IPS-20b (cell line): ENCODE results near the gene VMP1.
"Not testable (repeated sequence)": the region's sequence is repeated elsewhere in the genome, so short reads cannot be mapped to it uniquely, and the experiment has no call there.

Experiments
- H3K27ac ChIP-seq: one replicate; pipeline ENCODE4 v1.5.1; 2013; ENCODE audit warnings: low read length
- H3K27me3 ChIP-seq: 2 replicates; pipeline ENCODE4 v1.6.1; 2013; ENCODE audit warnings: mild to moderate bottlenecking, low read length, inconsistent platforms; ENCODE audit not compliant: insufficient read depth
- H3K36me3 ChIP-seq: 2 replicates; pipeline ENCODE4 v1.6.1; 2013; ENCODE audit warnings: low read depth, mild to moderate bottlenecking, inconsistent platforms, low read length, moderate library complexity; ENCODE audit not compliant: insufficient read depth
- H3K4me1 ChIP-seq: 2 replicates; pipeline ENCODE4 v1.6.1; 2013; ENCODE audit warnings: mild to moderate bottlenecking, control low read depth, inconsistent platforms, low read length, moderate library complexity; ENCODE audit not compliant: insufficient read depth
- H3K4me3 ChIP-seq: 2 replicates; pipeline ENCODE4 v1.5.1; 2013; ENCODE audit warnings: mild to moderate bottlenecking, low read length, inconsistent platforms
- H3K9ac ChIP-seq: 2 replicates; pipeline ENCODE4 v1.6.1; 2013; ENCODE audit warnings: low read depth, mild to moderate bottlenecking, inconsistent platforms, low read length, moderate library complexity
- H3K9me3 ChIP-seq: 2 replicates; pipeline ENCODE4 v1.6.1; 2013; ENCODE audit warnings: mild to moderate bottlenecking, low read depth, low read length, inconsistent platforms; ENCODE audit not compliant: insufficient read depth

Gene VMP1

DNA sequence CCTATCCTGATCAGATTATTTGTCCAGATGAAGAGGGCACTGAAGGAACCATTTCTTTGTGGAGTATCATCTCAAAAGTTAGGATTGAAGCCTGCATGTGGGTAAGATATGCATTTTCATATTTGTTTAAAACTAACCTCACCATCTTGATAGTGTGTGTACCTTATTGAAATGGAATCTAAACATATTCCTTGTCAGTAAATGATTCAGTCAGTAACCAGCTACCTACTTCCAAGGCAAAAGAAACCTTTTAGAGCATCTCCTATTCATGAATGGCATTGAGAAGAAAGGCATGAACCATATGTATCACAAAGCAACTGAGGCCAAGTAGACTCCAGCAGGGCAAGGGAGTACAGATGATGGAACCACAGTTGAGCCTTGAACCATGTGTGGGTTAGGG lies 57.6 kb downstream of the VMP1 start:
- Histone ChIP-seq H3K9ac (no peak overlapping the region), H3K27ac (no peak overlapping the region), H3K4me3 (no peak overlapping the region), H3K4me1 (peaks cover 8% of the 10 kb centered on the region), H3K9me3 (no peaks in the 10 kb centered on the region), H3K36me3 (peaks cover 5% of the 10 kb centered on the region; the same call in 1 of the 2 replicates), H3K27me3 (no peaks in the 10 kb centered on the region)

DNA sequence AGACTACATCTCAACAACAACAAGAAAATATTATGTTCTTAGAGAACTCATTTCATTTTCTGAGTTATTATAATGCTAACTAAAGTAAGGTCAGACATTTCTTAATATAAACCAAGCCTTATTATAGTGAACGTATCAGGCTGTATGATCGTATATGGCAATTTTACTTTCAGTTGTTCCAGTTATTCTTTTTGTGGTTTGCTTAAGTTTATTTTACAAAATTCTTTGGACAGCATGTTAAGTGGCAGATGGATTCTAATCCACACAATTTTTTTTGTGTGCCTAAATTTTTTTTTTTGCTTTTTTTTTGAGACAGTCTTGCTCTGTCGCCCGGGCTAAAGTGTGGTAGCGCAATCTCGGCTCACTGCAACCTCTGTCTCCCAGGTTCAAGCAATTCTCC lies 59.0 kb downstream of the VMP1 start:
- Histone ChIP-seq H3K4me3 (no peak overlapping the region), H3K4me1 (peaks cover 7% of the 10 kb centered on the region), H3K9ac (no peak overlapping the region), H3K9me3 (no peaks in the 10 kb centered on the region), H3K36me3 (peaks cover 5% of the 10 kb centered on the region; the same call in 1 of the 2 replicates), H3K27me3 (no peaks in the 10 kb centered on the region), H3K27ac (no peak overlapping the region)

DNA sequence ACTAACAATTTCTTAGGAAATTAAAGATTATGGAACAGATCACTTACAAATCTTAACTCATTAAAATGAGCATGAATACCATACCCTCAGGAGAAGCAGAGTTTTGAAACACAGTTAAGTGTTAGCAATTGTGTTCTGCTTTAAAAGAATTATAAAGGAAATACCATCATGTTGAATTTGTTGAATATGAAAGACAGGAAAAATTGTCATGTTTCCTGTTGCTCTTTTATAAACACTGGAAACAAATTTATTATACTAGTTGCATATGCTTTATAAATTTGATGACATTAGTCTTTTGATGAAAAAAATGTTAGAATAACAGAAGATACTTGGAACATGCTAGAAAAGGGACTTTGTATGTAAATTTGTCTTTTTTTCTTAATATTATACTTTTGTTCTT lies 59.7 kb downstream of the VMP1 start:
- Histone ChIP-seq H3K27ac (no peak overlapping the region), H3K27me3 (no peaks in the 10 kb centered on the region), H3K36me3 (peaks cover 5% of the 10 kb centered on the region; the same call in 1 of the 2 replicates), H3K9ac (no peak overlapping the region), H3K9me3 (no peaks in the 10 kb centered on the region), H3K4me1 (peaks cover under 1% of the 10 kb centered on the region; the same call in 1 of the 2 replicates), H3K4me3 (no peak overlapping the region)

DNA sequence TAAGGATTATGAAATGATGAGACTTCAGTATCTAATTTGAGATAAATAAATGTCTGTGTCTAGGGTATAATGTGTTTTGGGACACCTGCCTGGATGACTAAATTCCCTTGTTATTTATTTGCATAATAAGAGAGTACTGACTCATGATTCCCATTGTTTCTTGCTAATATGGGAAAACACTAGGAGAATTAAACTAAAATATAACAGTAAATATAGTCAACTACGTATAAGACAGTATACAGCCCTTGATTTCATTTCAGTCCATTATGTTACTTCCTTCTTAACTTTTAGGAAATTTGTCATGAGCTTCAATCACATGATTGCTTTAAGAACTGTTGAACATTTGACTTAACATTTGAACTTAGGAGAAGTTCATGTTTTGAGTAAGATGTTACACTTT lies 62.4 kb downstream of the VMP1 start:
- H3K9ac ChIP-seq = no peak overlapping the region
- H3K36me3 ChIP-seq = peaks cover 12% of the 10 kb centered on the region
- no peaks in the 10 kb centered on the region for H3K27me3 ChIP-seq
- no peaks in the 10 kb centered on the region for H3K9me3 ChIP-seq
- peak overlapping the region; percentile 36 for H3K27ac ChIP-seq
- no peaks in the 10 kb centered on the region for H3K4me1 ChIP-seq
- no peak overlapping the region for H3K4me3 ChIP-seq

DNA sequence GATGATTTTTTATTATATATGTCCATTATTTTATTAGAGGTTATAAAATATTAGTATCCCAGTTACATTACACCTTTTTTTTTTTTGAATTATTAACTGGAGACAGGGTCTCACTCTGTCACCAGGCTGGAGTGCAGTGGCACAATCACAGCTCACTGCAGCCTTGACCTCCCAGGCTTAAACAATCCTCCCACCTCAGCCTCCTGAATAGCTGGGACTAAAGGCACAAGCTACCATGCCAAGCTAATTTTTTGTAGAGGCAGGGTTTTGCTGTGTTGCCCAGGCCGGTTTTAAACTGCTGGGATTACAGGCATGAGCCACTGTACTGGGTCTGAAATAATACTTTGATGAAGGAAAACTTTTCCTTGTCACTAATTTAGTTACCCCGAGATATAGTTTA lies 63.6 kb downstream of the VMP1 start:
- H3K9ac ChIP-seq = no peak overlapping the region
- H3K27ac ChIP-seq = no peak overlapping the region
- peaks cover 14% of the 10 kb centered on the region for H3K36me3 ChIP-seq

DNA sequence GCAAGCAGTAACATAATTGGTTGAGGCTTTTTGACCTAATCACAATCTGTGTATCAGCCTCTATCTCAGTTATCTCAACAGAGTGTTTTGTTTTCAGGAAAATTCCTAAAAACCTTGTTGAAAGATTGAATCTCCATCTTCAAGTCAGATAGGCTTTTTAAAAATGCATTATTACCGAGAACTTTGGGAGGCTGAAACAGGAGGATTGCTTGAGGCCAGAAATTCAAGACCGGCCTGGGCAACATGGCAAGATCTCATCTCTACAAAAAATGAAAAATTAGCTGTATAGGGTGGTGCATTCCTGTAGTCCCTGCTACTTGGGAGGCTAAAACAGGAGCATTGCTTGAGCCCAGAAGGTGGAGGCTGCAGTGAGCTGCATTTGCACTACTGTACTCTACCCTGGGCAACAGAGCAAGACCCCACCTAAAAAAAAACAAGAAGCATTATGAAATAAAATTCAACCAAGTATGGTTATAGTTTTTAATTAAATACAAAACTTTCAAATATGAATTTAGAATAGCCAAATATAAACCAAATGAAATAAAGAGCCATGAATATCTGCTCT lies 68.4 kb downstream of the VMP1 start:
- Histone ChIP-seq H3K9ac (no peak overlapping the region), H3K27me3 (no peaks in the 10 kb centered on the region), H3K27ac (no peak overlapping the region), H3K9me3 (no peaks in the 10 kb centered on the region), H3K4me3 (no peak overlapping the region), H3K4me1 (no peaks in the 10 kb centered on the region), H3K36me3 (peaks cover 20% of the 10 kb centered on the region)

More for the DNA sequence above, 63.6 kb downstream of the VMP1 start:
- Histone ChIP-seq H3K4me1 (no peaks in the 10 kb centered on the region), H3K9me3 (no peaks in the 10 kb centered on the region), H3K4me3 (no peak overlapping the region), H3K27me3 (no peaks in the 10 kb centered on the region)

DNA sequence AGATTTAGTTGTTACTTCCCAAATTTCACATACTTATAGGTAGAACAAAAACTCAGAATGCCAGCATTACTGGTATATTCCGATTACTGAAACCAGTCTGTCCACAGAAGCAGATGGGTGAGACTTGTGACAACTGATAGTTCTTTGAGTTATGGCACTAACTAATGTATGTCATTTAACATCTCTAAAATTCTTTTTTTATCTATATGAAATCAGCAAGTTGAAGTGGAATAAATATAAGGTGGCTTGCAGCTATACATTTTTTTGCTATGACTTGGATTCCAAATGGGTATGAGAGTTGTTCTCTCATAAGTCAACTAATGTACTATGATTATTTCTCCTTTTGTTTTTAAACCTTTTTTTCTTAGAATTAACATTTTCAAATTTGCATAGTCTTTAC lies 69.1 kb downstream of the VMP1 start:
- H3K36me3 ChIP-seq = peaks cover 20% of the 10 kb centered on the region
- H3K9me3 ChIP-seq = no peaks in the 10 kb centered on the region
- no peak overlapping the region for H3K27ac ChIP-seq
- H3K4me3 ChIP-seq = no peak overlapping the region
- H3K27me3 ChIP-seq = no peaks in the 10 kb centered on the region
- H3K4me1 ChIP-seq = no peaks in the 10 kb centered on the region
- no peak overlapping the region for H3K9ac ChIP-seq

DNA sequence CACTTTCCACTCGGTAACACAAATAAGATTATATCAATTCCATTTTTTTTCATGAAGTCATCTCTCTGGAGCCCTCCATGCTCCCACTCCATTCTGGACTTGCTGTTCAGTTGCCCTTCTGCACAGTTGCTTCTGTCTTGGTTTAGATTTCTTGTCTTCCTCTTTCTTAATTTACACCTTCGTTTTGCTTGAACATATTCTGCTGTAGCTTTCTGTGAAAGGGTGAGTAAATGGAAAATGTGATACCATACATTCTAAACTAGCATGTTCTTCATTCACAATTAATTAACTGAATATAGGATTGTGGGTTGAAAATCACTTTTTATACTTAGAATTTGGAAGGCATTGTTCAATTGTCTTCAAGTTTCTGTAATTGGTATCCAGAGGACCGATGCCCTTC lies 69.6 kb downstream of the VMP1 start:
- Histone ChIP-seq H3K27me3 (no peaks in the 10 kb centered on the region), H3K4me1 (no peaks in the 10 kb centered on the region), H3K9ac (no peak overlapping the region), H3K36me3 (peaks cover 20% of the 10 kb centered on the region), H3K9me3 (no peaks in the 10 kb centered on the region), H3K27ac (no peak overlapping the region), H3K4me3 (no peak overlapping the region)

DNA sequence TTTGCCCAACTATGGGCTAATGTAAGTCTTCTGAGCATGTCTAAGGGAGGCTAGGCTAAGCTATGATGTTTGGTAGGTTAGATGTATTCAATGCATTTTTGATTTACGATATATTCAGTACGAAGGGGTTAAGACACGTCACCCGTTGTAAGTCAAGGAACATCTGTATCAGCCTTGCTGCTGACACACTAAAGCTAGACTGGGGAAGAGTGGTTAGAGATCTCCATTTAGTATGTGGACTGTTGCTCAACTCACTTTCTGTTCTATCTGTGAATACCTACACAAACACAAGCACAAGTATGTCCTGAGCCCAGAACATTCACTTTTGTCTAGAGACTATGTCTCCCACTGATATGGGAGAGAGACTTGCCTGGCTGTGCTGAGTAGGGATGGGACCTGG lies 71.5 kb downstream of the VMP1 start:
- Histone ChIP-seq H3K9ac (no peak overlapping the region), H3K4me3 (no peak overlapping the region), H3K27me3 (no peaks in the 10 kb centered on the region), H3K9me3 (no peaks in the 10 kb centered on the region), H3K4me1 (peaks cover 10% of the 10 kb centered on the region), H3K36me3 (peaks cover 19% of the 10 kb centered on the region), H3K27ac (no peak overlapping the region)

DNA sequence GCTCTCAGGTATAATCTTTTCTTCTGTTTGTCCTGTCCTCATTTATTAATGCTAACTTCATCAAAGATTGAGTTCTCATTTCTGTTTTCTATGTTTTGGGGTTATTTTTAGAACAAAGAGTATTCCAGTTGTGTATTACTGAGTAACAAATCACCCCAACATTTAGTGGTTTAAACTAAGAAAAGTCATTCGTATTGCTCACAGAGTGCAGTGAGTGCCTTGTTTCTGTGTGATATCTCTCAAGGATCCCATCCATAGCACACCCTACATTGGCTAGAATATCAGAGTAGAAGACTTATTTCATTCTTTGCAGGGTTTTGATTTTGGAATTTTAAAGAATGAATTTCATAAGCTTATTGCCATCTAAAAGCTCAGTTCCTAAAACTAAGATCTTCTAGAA lies 72.1 kb downstream of the VMP1 start:
- Histone ChIP-seq H3K9me3 (no peaks in the 10 kb centered on the region), H3K4me1 (peaks cover 14% of the 10 kb centered on the region), H3K36me3 (peaks cover 14% of the 10 kb centered on the region), H3K9ac (no peak overlapping the region), H3K27me3 (no peaks in the 10 kb centered on the region), H3K27ac (no peak overlapping the region), H3K4me3 (no peak overlapping the region)

DNA sequence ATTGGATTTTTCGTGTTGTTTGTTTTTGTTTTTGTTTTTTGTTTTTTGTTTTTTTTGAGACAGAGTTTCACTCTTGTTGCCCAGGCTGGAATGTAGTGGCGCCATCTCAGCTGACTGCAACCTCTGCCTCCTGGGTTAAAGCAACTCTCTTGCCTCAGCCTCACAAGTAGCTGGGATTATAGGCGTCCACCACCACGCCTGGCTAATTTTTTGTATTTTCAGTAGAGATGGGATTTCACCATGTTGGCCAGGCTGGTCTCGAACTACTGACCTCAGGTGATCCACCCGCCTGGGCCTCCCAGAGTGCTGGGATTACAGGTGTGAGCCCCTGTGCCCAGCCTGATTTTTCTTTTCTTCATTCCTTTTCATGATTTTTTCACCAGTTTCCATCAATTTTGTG lies 73.1 kb downstream of the VMP1 start:
- H3K27me3 ChIP-seq, H3K27ac ChIP-seq, H3K4me3 ChIP-seq, H3K9me3 ChIP-seq, H3K36me3 ChIP-seq, H3K9ac ChIP-seq: not testable (repeated sequence)
- H3K4me1 ChIP-seq = peaks cover 18% of the 10 kb centered on the region

DNA sequence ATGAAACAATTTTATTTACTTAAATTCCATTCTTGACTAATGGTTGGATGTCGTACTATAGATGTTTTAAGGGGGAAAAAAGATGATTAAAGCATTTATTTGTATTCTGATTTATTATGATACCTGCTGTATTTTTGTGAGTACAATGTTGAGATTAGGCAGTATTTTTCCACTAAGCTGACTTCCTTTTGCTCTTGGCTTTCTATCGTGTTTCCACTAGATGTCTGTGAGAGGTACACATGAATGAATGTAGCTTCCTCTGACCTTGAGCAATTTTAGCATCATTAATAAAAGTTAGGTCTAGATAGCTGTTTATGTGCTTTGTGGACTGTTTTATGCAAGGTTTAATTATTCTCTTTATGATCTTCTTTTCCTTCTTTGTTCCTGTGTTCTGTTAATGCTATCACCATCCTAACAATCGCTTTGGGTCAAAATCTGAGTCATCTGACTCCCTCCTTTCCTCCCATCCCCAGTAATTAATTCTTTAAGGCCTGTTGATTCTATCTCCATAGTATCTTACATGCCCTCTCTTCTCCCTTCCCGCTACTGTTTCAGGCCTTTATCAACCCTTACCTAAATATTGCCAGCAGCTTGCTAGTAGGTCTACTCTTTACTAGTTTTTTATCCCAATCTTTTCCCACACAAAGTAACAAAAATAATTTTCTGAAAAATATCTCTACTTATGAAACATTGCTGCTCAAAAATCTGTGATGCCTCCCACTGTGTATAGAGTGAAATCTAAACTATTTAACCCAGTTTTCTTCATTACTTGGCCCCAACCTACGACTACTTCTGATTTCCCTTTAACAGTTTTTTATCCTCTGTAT lies 76.0 kb downstream of the VMP1 start:
- H3K27me3 ChIP-seq = no peaks in the 10 kb centered on the region
- H3K4me1 ChIP-seq = peaks cover 35% of the 10 kb centered on the region
- H3K36me3 ChIP-seq = no peaks in the 10 kb centered on the region
- no peak overlapping the region for H3K4me3 ChIP-seq
- no peaks in the 10 kb centered on the region for H3K9me3 ChIP-seq
- 0 out of 2 replicates have a peak overlapping the region, but pooled peaks have one; percentile 7 for H3K9ac ChIP-seq
- H3K27ac ChIP-seq = no peak overlapping the region
